ENCODE measurements around the gene IQCE.

DNA sequence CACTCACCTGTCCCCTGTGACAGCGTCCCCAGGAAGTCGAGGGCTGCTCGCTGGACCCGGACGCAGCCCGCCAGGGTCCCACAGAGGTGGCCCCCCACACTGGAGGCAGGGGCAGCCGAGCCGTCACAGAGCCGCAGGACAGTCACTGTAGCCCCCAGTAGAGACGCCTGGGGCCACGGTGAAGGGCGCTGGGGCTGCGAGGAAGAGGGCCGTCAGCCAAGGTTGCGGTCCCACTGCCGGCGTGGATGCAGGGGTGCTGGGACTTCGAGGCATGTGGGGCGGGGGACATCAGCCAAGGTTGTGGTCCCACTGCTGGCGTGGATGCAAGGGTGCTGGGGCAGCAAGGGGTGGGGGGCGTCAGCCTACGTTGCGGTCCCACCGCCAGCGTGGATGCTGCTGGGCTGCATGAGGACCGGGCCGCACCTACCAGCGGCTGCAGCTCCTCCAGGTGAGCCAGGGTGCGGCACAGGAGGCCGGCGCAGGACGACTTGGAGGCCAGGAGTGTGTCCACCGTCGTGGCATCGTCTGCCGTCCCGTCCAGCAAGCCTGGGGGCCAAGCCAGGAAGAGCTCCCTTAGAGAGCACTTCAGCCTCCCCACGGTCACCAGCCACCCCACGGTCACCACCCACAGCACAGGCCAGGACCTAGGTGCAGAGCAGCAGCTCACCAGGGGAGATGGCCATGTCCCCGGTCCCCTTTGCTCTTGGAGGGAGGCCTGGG lies 17.3 kb upstream of the IQCE start:
- TF ChIP-seq, protein P1, sequence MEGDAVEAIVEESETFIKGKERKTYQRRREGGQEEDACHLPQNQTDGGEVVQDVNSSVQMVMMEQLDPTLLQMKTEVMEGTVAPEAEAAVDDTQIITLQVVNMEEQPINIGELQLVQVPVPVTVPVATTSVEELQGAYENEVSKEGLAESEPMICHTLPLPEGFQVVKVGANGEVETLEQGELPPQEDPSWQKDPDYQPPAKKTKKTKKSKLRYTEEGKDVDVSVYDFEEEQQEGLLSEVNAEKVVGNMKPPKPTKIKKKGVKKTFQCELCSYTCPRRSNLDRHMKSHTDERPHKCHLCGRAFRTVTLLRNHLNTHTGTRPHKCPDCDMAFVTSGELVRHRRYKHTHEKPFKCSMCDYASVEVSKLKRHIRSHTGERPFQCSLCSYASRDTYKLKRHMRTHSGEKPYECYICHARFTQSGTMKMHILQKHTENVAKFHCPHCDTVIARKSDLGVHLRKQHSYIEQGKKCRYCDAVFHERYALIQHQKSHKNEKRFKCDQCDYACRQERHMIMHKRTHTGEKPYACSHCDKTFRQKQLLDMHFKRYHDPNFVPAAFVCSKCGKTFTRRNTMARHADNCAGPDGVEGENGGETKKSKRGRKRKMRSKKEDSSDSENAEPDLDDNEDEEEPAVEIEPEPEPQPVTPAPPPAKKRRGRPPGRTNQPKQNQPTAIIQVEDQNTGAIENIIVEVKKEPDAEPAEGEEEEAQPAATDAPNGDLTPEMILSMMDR (IDR thresholded peaks at IDR 0.05), result no peak
- no peak for TF ChIP-seq EZH2 (IDR thresholded peaks at IDR 0.05; ENCODE audit: borderline replicate concordance, insufficient read depth, low read depth, low read length, poor library complexity, severe bottlenecking)
